Stimulated activated CD4-positive, alpha-beta T cell treated with anti-CD3 and anti-CD28 coated beads, Interleukin-12 subunit alpha, Interleukin-12 subunit beta, amount 100 ng/mL, for 48 hours (primary cell): ENCODE data around the gene YKT6.
A peak's percentile ranks its signal among the peaks of the same experiment; 100 is the strongest.

Experiments
- DNase-seq, 3 donors: peaks; one replicate each; pipeline ENCODE4 v3.0.0-alpha.2; 2020; ENCODE audit warnings: low read depth in 2 of 3, low spot score in 1 of 3

YKT6 gene

DNA sequence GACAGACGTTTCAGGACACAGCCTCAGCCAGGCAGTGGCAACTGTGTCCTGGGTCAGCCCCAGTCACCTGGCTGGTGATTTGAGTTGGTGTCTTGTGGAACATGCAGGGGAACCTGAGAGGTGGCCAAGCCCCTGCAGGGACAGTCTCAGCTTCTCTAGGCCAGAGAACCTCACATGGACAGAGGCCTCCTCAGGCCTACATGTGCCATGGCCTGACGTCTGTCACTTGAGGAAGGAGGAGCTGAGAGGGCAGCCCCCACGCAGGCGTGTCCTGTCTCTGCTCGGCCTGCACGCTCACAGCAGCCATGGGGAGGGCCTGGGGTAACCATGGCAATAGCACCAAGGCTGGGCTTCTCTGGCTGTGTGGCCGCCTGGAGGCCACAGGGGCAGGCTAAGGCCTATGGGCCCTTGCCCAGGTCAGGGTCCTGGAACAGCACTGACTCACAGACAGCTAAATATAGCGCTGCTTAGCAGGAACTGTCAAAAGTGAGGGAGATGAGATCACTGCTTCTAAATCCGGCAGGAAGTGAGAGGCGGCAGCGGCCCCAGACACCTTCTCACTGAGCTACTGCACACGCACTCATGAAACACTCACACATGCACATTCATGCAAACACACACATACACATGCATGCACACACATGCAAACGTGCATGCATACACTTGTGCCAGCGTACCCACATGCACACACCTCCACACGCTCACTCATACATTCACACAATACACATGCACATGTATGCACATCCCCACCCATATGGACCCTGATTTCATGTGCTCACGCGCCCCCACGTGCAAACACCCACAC lies 57.0 kb downstream of the YKT6 start:
- DNase-seq, result peak; percentile 66 to 68 (median 66)

DNA sequence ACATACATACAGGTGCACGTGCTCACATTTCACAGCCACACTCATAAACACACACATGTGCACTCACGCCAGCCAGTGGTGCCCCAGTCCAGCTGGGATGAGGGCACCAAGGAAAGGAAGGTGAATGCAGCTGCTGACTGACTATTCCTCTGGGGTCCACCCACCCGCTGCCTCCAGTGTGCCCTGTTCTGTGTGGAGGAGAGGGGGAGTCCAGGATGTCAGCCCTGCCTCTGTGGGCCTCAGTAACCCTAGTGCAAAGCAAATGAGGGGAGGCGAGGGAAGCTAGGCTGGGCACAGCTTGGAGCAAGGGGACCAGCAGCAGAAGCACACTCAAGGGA lies 57.6 kb downstream of the YKT6 start:
- no peak for DNase-seq

DNA sequence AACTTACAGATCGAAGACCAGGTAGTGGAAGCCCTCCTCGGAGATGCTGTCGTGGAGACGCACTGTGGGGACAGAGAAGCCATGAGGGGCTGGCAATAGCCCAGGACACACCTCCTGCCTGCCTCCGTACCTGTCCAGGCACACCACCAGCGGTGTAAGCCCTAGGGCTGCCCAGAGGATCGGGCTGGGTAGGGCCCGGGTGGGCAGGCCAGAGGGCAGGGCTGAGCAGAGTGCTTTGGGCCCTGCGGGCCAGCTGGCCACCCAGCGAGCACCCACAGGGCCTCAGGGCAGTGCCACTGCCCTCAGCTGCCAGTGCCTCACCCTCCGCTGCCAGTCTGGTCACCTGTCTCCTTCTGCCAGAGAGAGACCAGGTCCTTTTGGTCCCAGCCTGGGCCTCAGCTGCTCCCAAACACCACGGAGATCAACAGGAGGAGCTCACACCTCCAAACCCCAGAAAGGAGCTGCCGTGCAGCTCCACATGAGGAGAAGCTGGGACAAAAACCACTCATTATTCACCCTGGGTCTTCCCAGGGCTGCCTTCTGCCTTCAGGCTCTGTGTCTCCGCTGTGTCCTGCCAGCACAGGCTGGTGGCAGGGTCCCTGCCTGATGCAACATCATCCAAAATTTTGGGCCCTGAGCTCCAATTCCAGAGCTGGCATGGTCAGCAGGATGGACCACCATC lies 58.2 kb downstream of the YKT6 start:
- DNase-seq, result no peak

DNA sequence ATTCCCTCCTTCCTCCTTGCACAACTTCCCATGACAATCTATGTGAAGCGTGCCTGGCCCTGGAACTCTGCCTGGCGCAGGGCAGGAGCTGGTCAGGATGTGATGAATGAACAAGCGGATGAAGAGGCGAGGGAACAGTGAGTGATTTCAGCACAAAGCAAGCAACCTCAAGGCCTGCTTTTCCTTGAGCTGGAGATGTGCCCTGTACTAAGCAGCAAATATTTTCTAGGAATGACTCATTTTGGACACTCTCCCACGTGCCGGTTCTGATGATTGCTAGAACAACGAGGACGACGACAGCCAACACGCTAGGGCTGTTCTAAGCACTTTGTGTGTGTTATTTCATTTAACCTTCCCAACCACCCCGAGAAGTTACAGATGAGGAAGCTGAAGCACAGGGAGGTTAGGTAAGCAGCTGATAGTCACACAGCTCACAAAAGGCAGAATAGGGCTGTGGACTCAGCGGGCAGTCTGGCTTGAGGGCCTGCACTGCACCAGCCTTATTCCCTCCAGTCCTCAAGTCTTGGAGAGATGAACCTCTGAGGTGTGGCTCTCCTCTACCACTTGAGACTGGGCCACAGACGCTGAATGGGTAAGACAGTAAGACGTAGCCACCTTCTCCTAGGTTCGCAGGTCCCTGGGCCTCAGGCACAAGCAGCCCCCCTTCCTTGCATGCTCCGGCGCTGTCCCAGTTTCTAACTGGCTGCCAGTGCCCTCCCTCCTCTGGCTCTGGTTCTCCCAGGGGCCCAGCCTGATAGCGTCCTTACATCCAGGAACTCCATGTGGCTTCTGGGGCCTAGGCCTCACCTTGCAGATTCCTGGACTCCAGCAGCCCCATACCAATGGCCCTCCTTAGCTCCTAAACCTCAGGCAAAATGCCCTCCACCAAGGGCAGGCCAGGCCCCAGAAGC lies 59.0 kb downstream of the YKT6 start:
- DNase-seq, result peak in 1 of 3 donors; percentile 9

DNA sequence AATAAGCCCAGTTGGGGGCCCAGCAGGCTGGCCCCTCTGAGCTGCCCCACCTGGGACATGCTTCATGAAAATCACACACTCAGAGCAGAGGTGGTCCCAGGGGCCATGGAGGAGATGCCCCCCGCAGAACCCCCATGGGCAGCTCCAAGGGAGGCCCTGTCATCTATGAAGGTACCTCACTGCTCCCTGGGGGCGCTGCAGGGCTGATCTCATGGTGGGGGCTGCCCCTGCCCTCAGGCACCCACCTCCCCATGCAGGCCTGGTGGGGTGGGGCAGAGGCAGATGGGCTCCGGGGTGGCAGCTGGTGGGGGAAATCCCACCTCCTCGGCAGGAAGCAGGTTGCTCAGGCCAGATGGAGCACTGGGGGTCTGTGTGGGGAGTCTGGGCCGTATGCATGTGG lies 60.5 kb downstream of the YKT6 start:
- no peak for DNase-seq

DNA sequence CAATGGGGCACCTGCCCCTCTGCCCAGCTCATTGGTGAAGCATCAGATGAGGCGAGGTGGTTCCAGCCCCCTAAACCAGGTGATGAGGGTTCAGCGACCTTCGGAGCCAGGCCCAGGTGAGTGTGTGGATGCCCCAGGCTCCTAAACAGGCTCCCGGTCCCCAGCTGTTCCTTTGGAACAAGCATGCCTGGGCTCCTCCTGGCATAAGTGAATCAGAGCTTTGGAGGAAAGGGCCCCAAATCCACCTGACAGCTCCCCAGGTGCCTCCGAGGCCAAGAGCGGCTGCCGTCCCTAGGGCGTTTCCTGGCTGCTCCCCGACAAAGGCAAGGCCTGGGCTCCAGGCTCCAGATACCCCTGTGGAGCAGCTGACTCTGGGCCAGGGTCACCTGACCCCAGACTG lies 61.3 kb downstream of the YKT6 start:
- DNase-seq, result no peak

DNA sequence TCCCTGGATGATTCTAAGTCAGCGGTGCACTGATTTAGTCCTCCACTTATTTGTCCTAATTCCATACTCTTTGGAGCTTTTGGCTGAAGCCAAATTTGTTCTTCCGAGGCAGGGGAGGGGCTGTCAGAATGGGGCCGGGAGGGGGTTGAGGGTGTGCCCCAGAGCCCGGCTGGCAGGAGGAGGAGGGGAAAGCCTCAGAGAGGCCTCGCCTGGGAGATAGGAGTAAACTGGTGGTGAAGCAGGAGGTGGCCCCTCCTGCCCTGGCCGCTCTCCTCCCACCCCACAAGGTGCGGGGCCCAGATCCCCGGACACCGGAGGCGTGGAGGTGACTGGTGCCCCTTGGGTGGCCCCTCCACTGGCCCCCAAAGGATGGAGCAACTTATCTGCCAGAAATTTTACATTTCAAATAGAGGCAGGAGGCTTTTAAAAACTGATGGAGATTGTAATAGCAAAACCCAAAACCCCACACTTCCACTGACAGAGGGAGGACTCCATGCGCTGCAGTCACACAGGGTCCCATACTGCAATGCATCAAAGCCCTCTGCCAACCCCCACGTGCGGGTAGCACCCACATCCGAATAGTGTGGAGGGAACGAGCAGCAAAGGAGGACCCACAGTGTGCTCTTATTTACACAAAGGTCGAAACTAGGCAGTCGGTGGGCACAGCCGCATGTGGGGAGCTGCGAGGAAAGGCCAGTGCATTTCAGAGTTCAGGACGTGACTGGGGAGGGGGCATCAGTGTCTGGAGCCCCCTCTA lies 62.7 kb downstream of the YKT6 start:
- DNase-seq, result no peak
